ENCODE results near the gene CTDNEP1. TPM values are rescaled to one million over a fixed set of nuclear protein-coding genes. Genes with fewer than 3 reads are reported as not detected.

The CTDNEP1 gene
- polyA plus RNA-seq, 1 donor (not counting 4 experiments of a cell fraction or from before 2014, with no cell fraction given): 66.2 TPM

DNA sequence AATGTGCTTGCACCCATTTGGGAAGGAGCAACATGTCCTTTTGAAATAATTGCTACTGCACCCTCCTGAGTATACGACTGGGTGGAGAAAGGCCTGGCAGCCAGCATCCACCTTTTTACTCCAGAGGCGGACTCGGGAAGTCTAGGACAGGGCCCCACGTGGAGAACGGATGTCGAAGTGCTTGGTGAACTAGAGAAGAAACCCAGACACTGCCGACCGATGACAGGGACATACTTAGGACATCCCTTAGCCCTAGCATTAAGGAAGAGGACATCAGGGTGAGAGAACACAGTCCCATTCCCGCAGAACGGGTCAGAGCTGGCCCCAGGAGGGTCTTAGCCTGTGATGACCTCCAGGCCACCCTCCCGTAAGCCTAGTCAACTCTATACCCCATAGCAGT, 39.2 kb upstream of the CTDNEP1 start:
- no peak overlapping the region for H3K9ac ChIP-seq (ENCODE audit: control insufficient read depth, extremely low read depth, insufficient read depth, low read length)
- H3K79me2 ChIP-seq (ENCODE audit: control insufficient read depth, insufficient read depth, low read length): no peaks in the 10 kb centered on the region
- H3K9me1 ChIP-seq (ENCODE audit: control insufficient read depth, extremely low read depth, insufficient read depth, low read length): no peaks in the 10 kb centered on the region
- H3K27ac ChIP-seq (ENCODE audit: control insufficient read depth, insufficient read depth, low read length): no peak overlapping the region
- peaks cover 2% of the 10 kb centered on the region for H4K20me1 ChIP-seq (ENCODE audit: control insufficient read depth, extremely low read depth, insufficient read depth, low read length)
- no peak for DNase-seq (ENCODE audit: low read depth, low spot score)
- no peaks in the 10 kb centered on the region for H3K36me3 ChIP-seq (ENCODE audit: control insufficient read depth in 2 of 2, extremely low read depth in 1 of 2, insufficient read depth in 2 of 2, low read length in 2 of 2)
- H3K4me3 ChIP-seq (ENCODE audit: control insufficient read depth in 2 of 3, extremely low read depth in 1 of 3, insufficient read depth in 2 of 3, low read depth in 1 of 3, low read length in 3 of 3): no peak overlapping the region
- H3K4me2 ChIP-seq (ENCODE audit: control insufficient read depth, extremely low read depth, insufficient read depth, low read depth, low read length): no peak overlapping the region
- peaks cover 14% of the 10 kb centered on the region for H3K4me1 ChIP-seq (ENCODE audit: control insufficient read depth, extremely low read depth, insufficient read depth, low read length)
- TF ChIP-seq, protein P1, sequence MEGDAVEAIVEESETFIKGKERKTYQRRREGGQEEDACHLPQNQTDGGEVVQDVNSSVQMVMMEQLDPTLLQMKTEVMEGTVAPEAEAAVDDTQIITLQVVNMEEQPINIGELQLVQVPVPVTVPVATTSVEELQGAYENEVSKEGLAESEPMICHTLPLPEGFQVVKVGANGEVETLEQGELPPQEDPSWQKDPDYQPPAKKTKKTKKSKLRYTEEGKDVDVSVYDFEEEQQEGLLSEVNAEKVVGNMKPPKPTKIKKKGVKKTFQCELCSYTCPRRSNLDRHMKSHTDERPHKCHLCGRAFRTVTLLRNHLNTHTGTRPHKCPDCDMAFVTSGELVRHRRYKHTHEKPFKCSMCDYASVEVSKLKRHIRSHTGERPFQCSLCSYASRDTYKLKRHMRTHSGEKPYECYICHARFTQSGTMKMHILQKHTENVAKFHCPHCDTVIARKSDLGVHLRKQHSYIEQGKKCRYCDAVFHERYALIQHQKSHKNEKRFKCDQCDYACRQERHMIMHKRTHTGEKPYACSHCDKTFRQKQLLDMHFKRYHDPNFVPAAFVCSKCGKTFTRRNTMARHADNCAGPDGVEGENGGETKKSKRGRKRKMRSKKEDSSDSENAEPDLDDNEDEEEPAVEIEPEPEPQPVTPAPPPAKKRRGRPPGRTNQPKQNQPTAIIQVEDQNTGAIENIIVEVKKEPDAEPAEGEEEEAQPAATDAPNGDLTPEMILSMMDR (optimal IDR thresholded peaks at IDR 0.05 in 1 of 3, IDR thresholded peaks at IDR 0.05 in 1 of 3, conservative IDR thresholded peaks at IDR 0.05 in 1 of 3; ENCODE audit: extremely low read depth in 1 of 3, insufficient read depth in 2 of 3, low read length in 3 of 3): no peak
- TF ChIP-seq EZH2 (IDR thresholded peaks at IDR 0.05; ENCODE audit: low read length): no peak
- peaks cover 48% of the 10 kb centered on the region for H3K27me3 ChIP-seq (ENCODE audit: control insufficient read depth, extremely low read depth, insufficient read depth, low read length)
- H2AFZ ChIP-seq (ENCODE audit: control insufficient read depth, low read length): no peak overlapping the region
- dilution Hi-C loops (cut with MboI; ENCODE audit: extremely low pct_ligation_motif_present, low sequenced_read_pairs): no loop called here
- H3K9me3 ChIP-seq (ENCODE audit: control insufficient read depth, low read depth, low read length): no peaks in the 10 kb centered on the region
- no peak for FAIRE-seq

- Histone ChIP-seq H2AFZ (ENCODE audit: control insufficient read depth, low read length) (no peak overlapping the region), H3K9me3 (ENCODE audit: control insufficient read depth, low read depth, low read length) (no peaks in the 10 kb centered on the region), H3K4me2 (ENCODE audit: control insufficient read depth, extremely low read depth, insufficient read depth, low read depth, low read length) (no peak overlapping the region), H3K4me3 (ENCODE audit: control insufficient read depth in 2 of 3, extremely low read depth in 1 of 3, insufficient read depth in 2 of 3, low read depth in 1 of 3, low read length in 3 of 3) (no peak overlapping the region), H3K27ac (ENCODE audit: control insufficient read depth, insufficient read depth, low read length) (no peak overlapping the region), H3K9ac (ENCODE audit: control insufficient read depth, extremely low read depth, insufficient read depth, low read length) (no peak overlapping the region), H3K36me3 (ENCODE audit: control insufficient read depth in 2 of 2, extremely low read depth in 1 of 2, insufficient read depth in 2 of 2, low read length in 2 of 2) (no peaks in the 10 kb centered on the region), H4K20me1 (ENCODE audit: control insufficient read depth, extremely low read depth, insufficient read depth, low read length) (peaks cover 2% of the 10 kb centered on the region), H3K79me2 (ENCODE audit: control insufficient read depth, insufficient read depth, low read length) (no peaks in the 10 kb centered on the region), H3K4me1 (ENCODE audit: control insufficient read depth, extremely low read depth, insufficient read depth, low read length) (peaks cover 14% of the 10 kb centered on the region), H3K27me3 (ENCODE audit: control insufficient read depth, extremely low read depth, insufficient read depth, low read length) (peaks cover 50% of the 10 kb centered on the region), H3K9me1 (ENCODE audit: control insufficient read depth, extremely low read depth, insufficient read depth, low read length) (no peaks in the 10 kb centered on the region)
- FAIRE-seq: no peak
- TF ChIP-seq, protein P1 (optimal IDR thresholded peaks at IDR 0.05 in 1 of 3, IDR thresholded peaks at IDR 0.05 in 1 of 3, conservative IDR thresholded peaks at IDR 0.05 in 1 of 3; ENCODE audit: extremely low read depth in 1 of 3, insufficient read depth in 2 of 3, low read length in 3 of 3): no peak
- no peak for TF ChIP-seq EZH2 (IDR thresholded peaks at IDR 0.05; ENCODE audit: low read length)
- no peak for DNase-seq (ENCODE audit: low read depth, low spot score)
- dilution Hi-C loops (cut with MboI; ENCODE audit: extremely low pct_ligation_motif_present, low sequenced_read_pairs): no loop called here
Measured at GRCh38 chr17:7290166-7290565, 38.6 kb upstream of the CTDNEP1 start.

Data from keratinocyte (primary cell).